Mucosa of descending colon (tissue), 3 donors: Measurements from ENCODE around the gene ADCK1. TPM values are rescaled to one million over a fixed set of nuclear protein-coding genes. Genes with fewer than 3 reads are reported as not detected.

ENCODE experiments used
- ATAC-seq: fragments of 200-7000 bp; cut with Tn5 transposase; one replicate; pipeline ENCODE4 v1.9.1; 2020; ENCODE audit warnings: mild to moderate bottlenecking, moderate library complexity
- DNase-seq, 3 donors: peaks; one replicate each; pipeline ENCODE4 v3.0.0-alpha.2; 2020
- H3K36me3 ChIP-seq: fragments of 200-600 bp; one replicate; pipeline ENCODE4 v1.8.0; 2021; ENCODE audit warnings: low read depth, mild to moderate bottlenecking
- H3K4me1 ChIP-seq: fragments of 200-600 bp; one replicate; pipeline ENCODE4 v1.8.0; 2021; ENCODE audit warnings: low read depth, mild to moderate bottlenecking
- H3K4me3 ChIP-seq: fragments of 200-600 bp; one replicate; pipeline ENCODE4 v1.8.0; 2021; ENCODE audit warnings: mild to moderate bottlenecking
- H3K9me3 ChIP-seq: fragments of 200-600 bp; one replicate; pipeline ENCODE4 v1.8.0; 2021; ENCODE audit warnings: mild to moderate bottlenecking
- intact Hi-C, 2 donors: fragments of 100-400 bp; cut with DNase I in 1 of 2; cut with micrococcal nuclease in 1 of 2; formaldehyde crosslinking; loops; one replicate each; pipeline versions ENCODE4 v1.11.0 to v1.11.1; 2022; cut with DNase I, micrococcal nuclease
- total RNA-seq, 3 donors: library from RNA; stranded (reverse); fragmentation: NEBNext Ultra II Directional in 2 of 3; extraction: Animal tissue kit (Norgen Biotek cat#: 25700) in 2 of 3; gene quantifications; one replicate each; pipeline versions ENCODE4 v1.2.1 to v1.2.4, GENCODE V29; 2021 to 2023
- TF ChIP-seq, protein P1 (sequence below): fragments of 200-600 bp; IDR thresholded peaks from one replicate; pipeline ENCODE4 v1.8.0; 2022; ENCODE audit warnings: antibody characterized with exemption, mild to moderate bottlenecking
- donor health status: DM: no; HTN: no; CAD: no; lungs with moderate emphysema.
- donor health status: DM: no; HTN: no; CAD: no.
- donor health status: DM: no; HTN: yes; CAD: no.

The ADCK1 gene
- total RNA-seq, 3 donors from 2014 or later, result 9.1 to 15.4 (median 13.6) TPM

- intact Hi-C loops, result no loop called here
- TF ChIP-seq, protein P1, sequence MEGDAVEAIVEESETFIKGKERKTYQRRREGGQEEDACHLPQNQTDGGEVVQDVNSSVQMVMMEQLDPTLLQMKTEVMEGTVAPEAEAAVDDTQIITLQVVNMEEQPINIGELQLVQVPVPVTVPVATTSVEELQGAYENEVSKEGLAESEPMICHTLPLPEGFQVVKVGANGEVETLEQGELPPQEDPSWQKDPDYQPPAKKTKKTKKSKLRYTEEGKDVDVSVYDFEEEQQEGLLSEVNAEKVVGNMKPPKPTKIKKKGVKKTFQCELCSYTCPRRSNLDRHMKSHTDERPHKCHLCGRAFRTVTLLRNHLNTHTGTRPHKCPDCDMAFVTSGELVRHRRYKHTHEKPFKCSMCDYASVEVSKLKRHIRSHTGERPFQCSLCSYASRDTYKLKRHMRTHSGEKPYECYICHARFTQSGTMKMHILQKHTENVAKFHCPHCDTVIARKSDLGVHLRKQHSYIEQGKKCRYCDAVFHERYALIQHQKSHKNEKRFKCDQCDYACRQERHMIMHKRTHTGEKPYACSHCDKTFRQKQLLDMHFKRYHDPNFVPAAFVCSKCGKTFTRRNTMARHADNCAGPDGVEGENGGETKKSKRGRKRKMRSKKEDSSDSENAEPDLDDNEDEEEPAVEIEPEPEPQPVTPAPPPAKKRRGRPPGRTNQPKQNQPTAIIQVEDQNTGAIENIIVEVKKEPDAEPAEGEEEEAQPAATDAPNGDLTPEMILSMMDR, result no peak
- no peaks in the 10 kb centered on the region for H3K9me3 ChIP-seq
- no peak for ATAC-seq
- H3K4me3 ChIP-seq, result no peak overlapping the region
- H3K36me3 ChIP-seq, result no peaks in the 10 kb centered on the region
- H3K4me1 ChIP-seq, result no peaks in the 10 kb centered on the region
- no peak for DNase-seq
Observed at GRCh38 chr14:77868552-77869285, 68.8 kb downstream of the ADCK1 start.

DNA sequence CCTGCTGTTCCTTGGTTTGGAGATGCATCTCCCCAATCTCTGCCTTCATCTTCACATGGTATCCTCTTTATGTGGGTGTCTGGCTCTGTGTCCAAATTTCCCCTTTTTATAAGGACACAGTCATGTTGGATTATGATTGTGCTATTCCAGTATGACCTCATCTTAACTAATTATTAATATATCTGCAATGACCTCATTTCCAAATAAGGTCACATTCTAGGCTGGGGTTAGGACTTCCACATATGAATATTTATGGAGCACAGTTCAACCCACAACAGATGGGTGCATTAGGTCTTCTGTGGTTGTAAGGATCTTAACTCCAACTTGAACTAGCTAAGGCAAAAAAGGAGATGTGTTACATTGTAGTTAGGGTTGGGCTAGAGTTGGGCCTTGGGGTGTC lies 69.4 kb downstream of the ADCK1 start:
- TF ChIP-seq, protein P1, result no peak
- no peak for ATAC-seq
- DNase-seq, result no peak
- no peaks in the 10 kb centered on the region for H3K4me1 ChIP-seq
- no peaks in the 10 kb centered on the region for H3K36me3 ChIP-seq
- H3K4me3 ChIP-seq, result no peak overlapping the region
- H3K9me3 ChIP-seq, result no peaks in the 10 kb centered on the region
- intact Hi-C loops, result no loop called here

DNA sequence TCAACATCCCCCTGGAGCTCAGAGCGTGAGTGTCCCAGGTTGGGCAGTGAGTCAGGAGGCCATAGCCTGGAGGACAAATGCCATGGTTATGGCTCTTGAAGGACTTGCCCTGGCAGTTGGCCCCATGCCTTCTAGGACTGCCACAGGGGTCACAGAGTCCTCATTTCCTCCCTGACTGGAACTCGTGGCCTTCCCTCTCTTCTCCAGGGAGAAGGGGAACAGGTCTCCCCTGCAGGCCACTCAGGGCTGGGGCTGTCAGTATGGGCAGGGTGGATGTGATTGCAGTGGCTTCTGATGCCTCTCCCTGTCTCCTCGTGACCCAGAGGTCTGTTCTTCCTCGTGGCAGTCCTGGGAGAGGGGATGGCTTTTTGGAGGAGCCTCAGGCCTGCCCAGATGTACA lies 70.7 kb downstream of the ADCK1 start:
- no peak for ATAC-seq
- TF ChIP-seq, protein P1, result no peak
- no peaks in the 10 kb centered on the region for H3K9me3 ChIP-seq
- H3K36me3 ChIP-seq, result no peaks in the 10 kb centered on the region
- no peak for DNase-seq
- no peak overlapping the region for H3K4me3 ChIP-seq
- H3K4me1 ChIP-seq, result no peaks in the 10 kb centered on the region
- intact Hi-C loops, result no loop called here

GRCh38 chr14:77872152-77872551 lies 72.2 kb downstream of the ADCK1 start:
- H3K36me3 ChIP-seq, result no peaks in the 10 kb centered on the region
- TF ChIP-seq, protein P1, result no peak
- no peaks in the 10 kb centered on the region for H3K9me3 ChIP-seq
- DNase-seq (no peak), ATAC-seq (no peak)
- H3K4me3 ChIP-seq, result no peak overlapping the region
- no peaks in the 10 kb centered on the region for H3K4me1 ChIP-seq
- intact Hi-C loops, result no loop called here

- intact Hi-C loops, result no loop called here
- TF ChIP-seq, protein P1, result no peak
- Histone ChIP-seq H3K4me3 (no peak overlapping the region), H3K36me3 (no peaks in the 10 kb centered on the region), H3K4me1 (no peaks in the 10 kb centered on the region), H3K9me3 (no peaks in the 10 kb centered on the region)
- no peak for DNase-seq
- ATAC-seq, result no peak
Observed at GRCh38 chr14:77872983-77873382, 73.1 kb downstream of the ADCK1 start.
